Calu3 (cell line): ENCODE data around the gene PIRT. TPM values are rescaled to one million over a fixed set of nuclear protein-coding genes. Genes with fewer than 3 reads are reported as not detected.

Source experiments
- BruUV-seq: library from RNA; stranded (reverse); fragments of 400-500 nt; replicated peaks from 2 replicates; lab custom pipeline; 2021; lab: Mats Ljungman, UMichigan
- CTCF ChIA-PET: fragments of 300-600 bp; sonication (Branson Sonifier 250); formaldehyde crosslinking; loops from one replicate; lab custom pipeline; 2022; ENCODE audit warnings: antibody characterized with exemption; lab: Charles Lee
- DNase-seq: peaks from one replicate; pipeline ENCODE4 v3.0.0; 2022
- H3K27ac Mint-ChIP-seq: one replicate; pipeline ENCODE4 v1.8.0; 2022; ENCODE audit warnings: mixed read lengths; ENCODE audit not compliant: unreplicated experiment
- H3K27me3 Mint-ChIP-seq: one replicate; pipeline ENCODE4 v1.8.0; 2022; ENCODE audit warnings: mixed read lengths; ENCODE audit not compliant: unreplicated experiment
- H3K36me3 Mint-ChIP-seq: one replicate; pipeline ENCODE4 v1.8.0; 2022; ENCODE audit warnings: mild to moderate bottlenecking, moderate library complexity, mixed read lengths; ENCODE audit not compliant: insufficient read depth, unreplicated experiment
- H3K4me1 Mint-ChIP-seq: one replicate; pipeline ENCODE4 v1.8.0; 2022; ENCODE audit warnings: mild to moderate bottlenecking, low read depth, mixed read lengths; ENCODE audit not compliant: unreplicated experiment
- H3K4me3 Mint-ChIP-seq: one replicate; pipeline ENCODE4 v1.8.0; 2022; ENCODE audit warnings: mild to moderate bottlenecking, low read depth, moderate library complexity, mixed read lengths; ENCODE audit not compliant: unreplicated experiment
- H3K9me3 Mint-ChIP-seq: one replicate; pipeline ENCODE4 v1.8.0; 2022; ENCODE audit warnings: low read depth, mixed read lengths; ENCODE audit not compliant: unreplicated experiment
- CTCF ChIP-seq: fragments of 200-600 bp; IDR thresholded peaks from one replicate; pipeline ENCODE4 v1.8.0; 2022; ENCODE audit warnings: antibody characterized with exemption; ENCODE audit not compliant: unreplicated experiment
- intact Hi-C: fragments of 100-400 bp; cut with micrococcal nuclease; formaldehyde crosslinking; loops from one replicate; pipeline ENCODE4 v1.10.0; 2022; ENCODE audit not compliant: unreplicated experiment
- total RNA-seq: library from RNA; stranded (reverse); gene quantifications from 2 replicates; pipeline ENCODE4 v1.2.3, GENCODE V29; 2022

PIRT gene
- total RNA-seq, 1 experiment from 2014 or later = not detected

- DNase-seq = no peak
- BruUV-seq = no TSS peak
- no peak for TF ChIP-seq CTCF
- Mint-ChIP-seq H3K27ac (no peak overlapping the region), H3K4me3 (no peak overlapping the region), H3K36me3 (no peaks in the 10 kb centered on the region), H3K9me3 (no peaks in the 10 kb centered on the region), H3K27me3 (no peaks in the 10 kb centered on the region), H3K4me1 (no peaks in the 10 kb centered on the region)
- intact Hi-C loops = loop anchor here (10.0 kb wide), 1 partner anchor 65 kb away; no protein-coding TSS in a partner anchor
- CTCF ChIA-PET = no interaction called here
Observed at GRCh38 chr17:10779609-10780008, 58.3 kb downstream of the PIRT start.

GRCh38 chr17:10777890-10778289 lies 60.0 kb downstream of the PIRT start:
- no TSS peak for BruUV-seq
- no peak for DNase-seq
- Mint-ChIP-seq H3K4me1 (no peaks in the 10 kb centered on the region), H3K9me3 (no peaks in the 10 kb centered on the region), H3K4me3 (no peak overlapping the region), H3K36me3 (no peaks in the 10 kb centered on the region), H3K27me3 (no peaks in the 10 kb centered on the region), H3K27ac (no peak overlapping the region)
- intact Hi-C loops = loop anchor here (10.0 kb wide), 1 partner anchor 67 kb away; no protein-coding TSS in a partner anchor
- CTCF ChIA-PET = interaction anchor here (0.6 to 1.0 kb wide), 2 partner anchors 22 to 44 kb away, joined by 3 read pairs; no protein-coding TSS in a partner anchor
- no peak for TF ChIP-seq CTCF

GRCh38 chr17:10777131-10777807 lies 60.6 kb downstream of the PIRT start:
- Mint-ChIP-seq H3K36me3 (no peaks in the 10 kb centered on the region), H3K4me1 (no peaks in the 10 kb centered on the region)
- BruUV-seq = no TSS peak

GRCh38 chr17:10776381-10776780 lies 61.5 kb downstream of the PIRT start:
- DNase-seq = no peak
- Mint-ChIP-seq H3K9me3 (no peaks in the 10 kb centered on the region), H3K27ac (no peak overlapping the region), H3K36me3 (no peaks in the 10 kb centered on the region), H3K4me3 (no peak overlapping the region), H3K27me3 (no peaks in the 10 kb centered on the region), H3K4me1 (no peaks in the 10 kb centered on the region)
- no peak for TF ChIP-seq CTCF
- intact Hi-C loops = loop anchor here (10.0 kb wide), 1 partner anchor 68 kb away; no protein-coding TSS in a partner anchor
- CTCF ChIA-PET = no interaction called here
- BruUV-seq = no TSS peak

More at GRCh38 chr17:10777131-10777807, 60.6 kb downstream of the PIRT start:
- no peak overlapping the region for H3K27ac Mint-ChIP-seq
- TF ChIP-seq CTCF = no peak
- CTCF ChIA-PET = interaction anchor here (0.6 kb wide), 1 partner anchor 23 kb away, joined by 3 read pairs; no protein-coding TSS in a partner anchor
- no peak for DNase-seq
- H3K9me3 Mint-ChIP-seq = no peaks in the 10 kb centered on the region
- H3K27me3 Mint-ChIP-seq = no peaks in the 10 kb centered on the region
- H3K4me3 Mint-ChIP-seq = no peak overlapping the region
- intact Hi-C loops = loop anchor here (10.0 kb wide), 1 partner anchor 68 kb away; no protein-coding TSS in a partner anchor
